ENCODE measurements around the gene LTO1. TPM values are rescaled to one million over a fixed set of nuclear protein-coding genes. Genes with fewer than 3 reads are reported as not detected.

Gene LTO1
- polyA plus RNA-seq, 1 donor (not counting 4 experiments of a cell fraction or from before 2014, with no cell fraction given) = 24.3 TPM

DNA sequence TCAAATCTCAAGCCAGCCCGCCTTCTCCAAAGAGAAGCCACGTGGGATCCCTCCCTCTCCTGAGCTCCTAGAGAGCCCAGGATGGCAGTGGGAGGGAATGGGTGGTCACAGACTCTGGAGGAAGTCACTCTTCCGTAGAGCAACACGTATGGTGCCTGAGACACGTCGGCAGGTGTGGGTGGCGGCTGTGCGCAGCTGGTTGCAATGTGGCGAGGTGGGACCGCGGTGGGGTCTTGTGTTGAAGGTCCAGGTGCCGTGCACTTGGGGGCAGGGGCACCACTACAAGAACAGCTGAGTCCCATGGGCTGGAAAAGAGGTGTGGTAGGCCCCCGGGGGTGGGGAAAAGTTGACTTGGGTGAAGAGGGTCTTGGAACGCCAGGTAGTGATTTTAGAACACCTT is 47.6 kb downstream of the LTO1 start:
- no peak for DNase-seq (ENCODE audit: low read depth, low spot score)
- Histone ChIP-seq H3K79me2 (ENCODE audit: control insufficient read depth, insufficient read depth, low read length) (no peaks in the 10 kb centered on the region), H3K9me1 (ENCODE audit: control insufficient read depth, extremely low read depth, insufficient read depth, low read length) (no peaks in the 10 kb centered on the region), H3K4me1 (ENCODE audit: control insufficient read depth, extremely low read depth, insufficient read depth, low read length) (no peaks in the 10 kb centered on the region), H3K27ac (ENCODE audit: control insufficient read depth, insufficient read depth, low read length) (no peak overlapping the region), H3K36me3 (ENCODE audit: control insufficient read depth in 2 of 2, extremely low read depth in 1 of 2, insufficient read depth in 2 of 2, low read length in 2 of 2) (no peaks in the 10 kb centered on the region), H3K9me3 (ENCODE audit: control insufficient read depth, low read depth, low read length) (no peaks in the 10 kb centered on the region), H4K20me1 (ENCODE audit: control insufficient read depth, extremely low read depth, insufficient read depth, low read length) (no peaks in the 10 kb centered on the region), H3K27me3 (ENCODE audit: control insufficient read depth, extremely low read depth, insufficient read depth, low read length) (no peaks in the 10 kb centered on the region), H3K9ac (ENCODE audit: control insufficient read depth, extremely low read depth, insufficient read depth, low read length) (no peak overlapping the region), H3K4me3 (ENCODE audit: control insufficient read depth in 2 of 3, extremely low read depth in 1 of 3, insufficient read depth in 2 of 3, low read depth in 1 of 3, low read length in 3 of 3) (no peak overlapping the region), H2AFZ (ENCODE audit: control insufficient read depth, low read length) (no peak overlapping the region), H3K4me2 (ENCODE audit: control insufficient read depth, extremely low read depth, insufficient read depth, low read depth, low read length) (no peak overlapping the region)
- FAIRE-seq = no peak
- dilution Hi-C loops (cut with MboI; ENCODE audit: extremely low pct_ligation_motif_present, low sequenced_read_pairs) = no loop called here
- no peak for TF ChIP-seq EZH2 (IDR thresholded peaks at IDR 0.05; ENCODE audit: low read length)
- TF ChIP-seq, protein P1, sequence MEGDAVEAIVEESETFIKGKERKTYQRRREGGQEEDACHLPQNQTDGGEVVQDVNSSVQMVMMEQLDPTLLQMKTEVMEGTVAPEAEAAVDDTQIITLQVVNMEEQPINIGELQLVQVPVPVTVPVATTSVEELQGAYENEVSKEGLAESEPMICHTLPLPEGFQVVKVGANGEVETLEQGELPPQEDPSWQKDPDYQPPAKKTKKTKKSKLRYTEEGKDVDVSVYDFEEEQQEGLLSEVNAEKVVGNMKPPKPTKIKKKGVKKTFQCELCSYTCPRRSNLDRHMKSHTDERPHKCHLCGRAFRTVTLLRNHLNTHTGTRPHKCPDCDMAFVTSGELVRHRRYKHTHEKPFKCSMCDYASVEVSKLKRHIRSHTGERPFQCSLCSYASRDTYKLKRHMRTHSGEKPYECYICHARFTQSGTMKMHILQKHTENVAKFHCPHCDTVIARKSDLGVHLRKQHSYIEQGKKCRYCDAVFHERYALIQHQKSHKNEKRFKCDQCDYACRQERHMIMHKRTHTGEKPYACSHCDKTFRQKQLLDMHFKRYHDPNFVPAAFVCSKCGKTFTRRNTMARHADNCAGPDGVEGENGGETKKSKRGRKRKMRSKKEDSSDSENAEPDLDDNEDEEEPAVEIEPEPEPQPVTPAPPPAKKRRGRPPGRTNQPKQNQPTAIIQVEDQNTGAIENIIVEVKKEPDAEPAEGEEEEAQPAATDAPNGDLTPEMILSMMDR (optimal IDR thresholded peaks at IDR 0.05 in 1 of 3, IDR thresholded peaks at IDR 0.05 in 1 of 3, conservative IDR thresholded peaks at IDR 0.05 in 1 of 3; ENCODE audit: extremely low read depth in 1 of 3, insufficient read depth in 2 of 3, low read length in 3 of 3) = no peak

DNA sequence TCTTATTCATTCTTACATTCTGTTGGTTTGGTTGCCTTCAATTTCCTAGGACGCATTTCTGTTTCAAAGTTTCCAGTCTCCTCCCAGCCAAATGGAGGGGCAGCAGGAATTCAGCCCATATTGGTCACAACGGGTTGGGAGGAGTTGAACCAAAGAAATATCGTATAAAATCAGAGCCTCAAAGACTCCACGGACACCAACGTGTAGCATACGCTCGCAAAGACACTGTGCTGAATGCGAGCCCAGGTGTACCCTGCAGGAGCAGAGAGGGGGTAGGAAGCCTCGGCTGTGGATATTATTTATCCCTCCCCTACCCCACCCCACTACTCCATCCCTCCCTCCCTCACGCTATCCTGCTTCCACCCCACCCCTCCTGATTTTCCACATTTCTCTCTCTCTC is 49.7 kb downstream of the LTO1 start:
- Histone ChIP-seq H3K4me1 (ENCODE audit: control insufficient read depth, extremely low read depth, insufficient read depth, low read length) (no peaks in the 10 kb centered on the region), H2AFZ (ENCODE audit: control insufficient read depth, low read length) (no peak overlapping the region), H3K27ac (ENCODE audit: control insufficient read depth, insufficient read depth, low read length) (no peak overlapping the region), H3K79me2 (ENCODE audit: control insufficient read depth, insufficient read depth, low read length) (no peaks in the 10 kb centered on the region), H3K36me3 (ENCODE audit: control insufficient read depth in 2 of 2, extremely low read depth in 1 of 2, insufficient read depth in 2 of 2, low read length in 2 of 2) (no peaks in the 10 kb centered on the region), H3K9me1 (ENCODE audit: control insufficient read depth, extremely low read depth, insufficient read depth, low read length) (no peaks in the 10 kb centered on the region), H3K9ac (ENCODE audit: control insufficient read depth, extremely low read depth, insufficient read depth, low read length) (no peak overlapping the region), H3K4me2 (ENCODE audit: control insufficient read depth, extremely low read depth, insufficient read depth, low read depth, low read length) (no peak overlapping the region), H3K27me3 (ENCODE audit: control insufficient read depth, extremely low read depth, insufficient read depth, low read length) (no peaks in the 10 kb centered on the region), H3K4me3 (ENCODE audit: control insufficient read depth in 2 of 3, extremely low read depth in 1 of 3, insufficient read depth in 2 of 3, low read depth in 1 of 3, low read length in 3 of 3) (no peak overlapping the region), H3K9me3 (ENCODE audit: control insufficient read depth, low read depth, low read length) (no peaks in the 10 kb centered on the region), H4K20me1 (ENCODE audit: control insufficient read depth, extremely low read depth, insufficient read depth, low read length) (no peaks in the 10 kb centered on the region)
- TF ChIP-seq, protein P1 (optimal IDR thresholded peaks at IDR 0.05 in 1 of 3, IDR thresholded peaks at IDR 0.05 in 1 of 3, conservative IDR thresholded peaks at IDR 0.05 in 1 of 3; ENCODE audit: extremely low read depth in 1 of 3, insufficient read depth in 2 of 3, low read length in 3 of 3) = no peak
- no peak for TF ChIP-seq EZH2 (IDR thresholded peaks at IDR 0.05; ENCODE audit: low read length)
- DNase-seq (ENCODE audit: low read depth, low spot score) (no peak), FAIRE-seq (no peak)
- dilution Hi-C loops (cut with MboI; ENCODE audit: extremely low pct_ligation_motif_present, low sequenced_read_pairs) = no loop called here

Data from keratinocyte (primary cell).